ENCODE measurements around the gene DPYSL4. TPM values are rescaled to one million over a fixed set of nuclear protein-coding genes. Genes with fewer than 3 reads are reported as not detected.

Gene DPYSL4
- total RNA-seq, 4 donors from 2014 or later: 0.79 TPM; not detected in 3

DNA sequence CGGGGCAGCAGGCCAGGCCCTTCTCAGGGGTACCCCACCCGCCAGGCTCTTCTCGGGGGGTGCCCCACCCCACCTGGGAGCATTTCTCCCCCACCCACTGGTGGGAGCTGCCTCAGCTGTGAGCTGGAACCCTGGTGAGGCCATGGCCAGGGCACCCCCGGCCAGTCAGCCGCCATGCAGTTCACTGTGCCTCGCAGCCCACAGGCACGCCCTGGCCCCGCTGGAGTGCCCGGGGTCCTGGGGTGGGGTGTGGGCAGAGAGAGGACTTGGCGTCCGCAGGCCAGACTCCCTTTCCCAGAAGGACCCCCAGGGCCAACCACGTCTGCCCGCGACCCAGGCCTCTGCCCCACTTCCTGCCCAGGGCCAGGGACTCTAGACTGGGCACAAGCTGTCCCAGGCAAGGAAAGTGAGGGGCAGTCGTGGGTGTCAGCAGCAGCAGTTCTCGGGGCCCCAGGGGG, 13.1 kb downstream of the DPYSL4 start:
- no peaks in the 10 kb centered on the region for H3K36me3 ChIP-seq
- TF ChIP-seq, protein P1, sequence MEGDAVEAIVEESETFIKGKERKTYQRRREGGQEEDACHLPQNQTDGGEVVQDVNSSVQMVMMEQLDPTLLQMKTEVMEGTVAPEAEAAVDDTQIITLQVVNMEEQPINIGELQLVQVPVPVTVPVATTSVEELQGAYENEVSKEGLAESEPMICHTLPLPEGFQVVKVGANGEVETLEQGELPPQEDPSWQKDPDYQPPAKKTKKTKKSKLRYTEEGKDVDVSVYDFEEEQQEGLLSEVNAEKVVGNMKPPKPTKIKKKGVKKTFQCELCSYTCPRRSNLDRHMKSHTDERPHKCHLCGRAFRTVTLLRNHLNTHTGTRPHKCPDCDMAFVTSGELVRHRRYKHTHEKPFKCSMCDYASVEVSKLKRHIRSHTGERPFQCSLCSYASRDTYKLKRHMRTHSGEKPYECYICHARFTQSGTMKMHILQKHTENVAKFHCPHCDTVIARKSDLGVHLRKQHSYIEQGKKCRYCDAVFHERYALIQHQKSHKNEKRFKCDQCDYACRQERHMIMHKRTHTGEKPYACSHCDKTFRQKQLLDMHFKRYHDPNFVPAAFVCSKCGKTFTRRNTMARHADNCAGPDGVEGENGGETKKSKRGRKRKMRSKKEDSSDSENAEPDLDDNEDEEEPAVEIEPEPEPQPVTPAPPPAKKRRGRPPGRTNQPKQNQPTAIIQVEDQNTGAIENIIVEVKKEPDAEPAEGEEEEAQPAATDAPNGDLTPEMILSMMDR (IDR thresholded peaks at IDR 0.05): no peak
- no peak for TF ChIP-seq EP300 (IDR thresholded peaks at IDR 0.05; ENCODE audit: low read depth)
- H3K27me3 ChIP-seq: no peaks in the 10 kb centered on the region
- H3K4me1 ChIP-seq: no peaks in the 10 kb centered on the region
- intact Hi-C loops (cut with DNase I; ENCODE audit: low total_unique reads): no loop called here
- DNase-seq: no peak
- in situ Hi-C loops (cut with MboI; ENCODE audit: low pct_ligation_motif_present in 1 of 4, low pct_unique_long_range_greater_than_20kb in 1 of 4, low sequenced_read_pairs in 3 of 4): loop anchor here in 1 of 4 donors (25.0 kb wide), 1 partner anchor 262 kb away; no protein-coding TSS in a partner anchor
- no peak overlapping the region for H3K4me3 ChIP-seq
- H3K9me3 ChIP-seq: no peaks in the 10 kb centered on the region
- no peak overlapping the region for H3K27ac ChIP-seq
- 81% methylated on average over 14 of the region's 16 CpGs; no CpG with 5 or more reads in 1 of the 2 donors for WGBS, 2 donors (ENCODE audit: low coverage in 1 of 2)

DNA sequence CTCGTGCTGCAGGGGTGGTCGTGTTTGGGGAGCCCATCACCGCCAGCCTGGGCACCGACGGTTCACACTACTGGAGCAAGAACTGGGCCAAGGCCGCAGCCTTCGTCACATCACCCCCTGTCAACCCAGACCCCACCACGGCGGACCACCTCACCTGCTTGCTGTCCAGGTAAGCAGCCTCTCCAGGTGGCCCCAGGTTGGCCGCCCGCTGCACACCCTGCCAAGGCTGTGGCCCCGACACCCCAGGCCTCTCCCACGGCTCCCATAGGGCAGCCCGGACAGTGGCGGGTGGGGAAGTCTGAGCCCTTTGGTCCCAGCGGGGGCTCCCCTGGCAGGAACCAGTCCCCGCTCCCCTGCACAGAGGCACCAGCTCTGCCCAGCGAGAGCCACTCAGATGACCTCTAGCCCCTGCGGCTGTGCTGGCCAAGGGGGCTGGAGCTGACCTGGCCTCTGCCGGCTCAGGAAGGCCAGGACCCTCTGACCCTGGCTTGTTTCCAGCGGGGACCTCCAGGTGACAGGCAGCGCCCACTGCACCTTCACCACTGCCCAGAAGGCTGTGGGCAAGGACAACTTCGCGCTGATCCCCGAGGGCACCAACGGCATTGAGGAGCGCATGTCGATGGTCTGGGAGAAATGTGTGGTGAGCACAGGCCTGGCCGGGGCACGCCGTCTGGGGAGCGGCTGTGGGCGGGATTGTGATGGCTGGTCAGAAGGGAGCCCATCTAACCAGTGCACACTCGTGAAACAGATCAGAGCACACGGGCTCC, 13.8 kb downstream of the DPYSL4 start:
- intact Hi-C loops (cut with DNase I; ENCODE audit: low total_unique reads) (no loop called here), in situ Hi-C loops (cut with MboI; ENCODE audit: low pct_ligation_motif_present in 1 of 4, low pct_unique_long_range_greater_than_20kb in 1 of 4, low sequenced_read_pairs in 3 of 4) (loop anchor here in 1 of 4 donors (25.0 kb wide), 1 partner anchor 262 kb away; no protein-coding TSS in a partner anchor)
- no peak for DNase-seq
- WGBS, 2 donors (ENCODE audit: low coverage in 1 of 2): 83% methylated on average over 35 of the region's 35 CpGs; no CpG with 5 or more reads in 1 of the 2 donors
- H3K27ac ChIP-seq: no peak overlapping the region
- no peaks in the 10 kb centered on the region for H3K27me3 ChIP-seq
- H3K4me1 ChIP-seq: no peaks in the 10 kb centered on the region
- TF ChIP-seq POLR2A (IDR thresholded peaks at IDR 0.05) (no peak), POLR2AphosphoS5 (IDR thresholded peaks at IDR 0.05) (no peak), EP300 (IDR thresholded peaks at IDR 0.05; ENCODE audit: low read depth) (no peak)
- TF ChIP-seq, protein P1 (IDR thresholded peaks at IDR 0.05): no peak
- H3K4me3 ChIP-seq: no peak overlapping the region
- no peaks in the 10 kb centered on the region for H3K36me3 ChIP-seq
- no peaks in the 10 kb centered on the region for H3K9me3 ChIP-seq

DNA sequence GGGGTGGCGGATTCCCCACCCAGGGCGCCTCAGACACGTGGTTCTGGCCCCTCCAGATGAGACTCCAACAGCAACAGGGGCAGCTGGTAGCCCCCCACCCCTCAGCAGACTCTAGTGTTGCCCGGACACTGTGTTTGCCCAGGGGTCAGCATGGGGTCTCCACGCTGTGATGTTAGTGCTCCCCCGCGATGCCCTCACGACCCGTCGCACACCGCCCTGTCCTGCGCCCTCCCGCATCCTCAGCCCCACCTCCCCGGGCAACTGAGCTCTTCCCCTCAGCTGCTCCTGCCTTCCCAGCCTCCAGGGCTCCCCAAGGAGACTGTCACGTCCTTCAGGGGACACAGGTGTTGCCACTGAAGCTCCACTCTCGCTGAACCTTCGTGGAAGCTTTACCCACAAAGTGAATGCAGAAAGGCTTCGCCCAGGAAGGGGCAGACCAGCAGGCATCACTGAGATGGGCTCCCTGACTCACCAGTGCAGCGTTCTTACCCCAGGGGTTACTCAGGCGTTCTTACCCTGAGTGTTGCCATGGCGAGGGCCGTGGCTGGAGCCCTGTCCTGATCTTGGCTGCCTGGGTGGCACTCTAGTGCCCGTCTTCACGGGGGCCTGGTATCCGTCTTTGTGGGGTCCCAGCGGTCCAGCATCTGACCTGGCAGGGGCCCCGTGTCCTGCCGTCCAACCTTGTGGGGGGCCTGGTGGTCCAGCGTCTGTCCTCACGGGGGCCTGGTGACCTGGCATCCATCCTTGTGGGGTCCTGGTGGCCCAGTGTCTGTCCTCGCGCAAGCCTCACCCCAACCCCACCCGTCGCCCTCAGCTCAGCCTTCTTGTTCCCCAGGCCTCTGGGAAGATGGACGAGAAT, 14.6 kb downstream of the DPYSL4 start:
- Histone ChIP-seq H3K9me3 (no peaks in the 10 kb centered on the region), H3K4me1 (no peaks in the 10 kb centered on the region), H3K4me3 (no peak overlapping the region), H3K27ac (no peak overlapping the region), H3K36me3 (no peaks in the 10 kb centered on the region), H3K27me3 (no peaks in the 10 kb centered on the region)
- 84% methylated on average over 32 of the region's 35 CpGs; no CpG with 5 or more reads in 1 of the 2 donors for WGBS, 2 donors (ENCODE audit: low coverage in 1 of 2)
- in situ Hi-C loops (cut with MboI; ENCODE audit: low pct_ligation_motif_present in 1 of 4, low pct_unique_long_range_greater_than_20kb in 1 of 4, low sequenced_read_pairs in 3 of 4): loop anchor here in 1 of 4 donors (25.0 kb wide), 1 partner anchor 261 kb away; no protein-coding TSS in a partner anchor
- DNase-seq: no peak
- intact Hi-C loops (cut with DNase I; ENCODE audit: low total_unique reads): no loop called here
- TF ChIP-seq POLR2AphosphoS5 (IDR thresholded peaks at IDR 0.05) (no peak), EP300 (IDR thresholded peaks at IDR 0.05; ENCODE audit: low read depth) (no peak), POLR2A (IDR thresholded peaks at IDR 0.05) (no peak)
- TF ChIP-seq, protein P1 (IDR thresholded peaks at IDR 0.05): no peak
